NCI-H2107 treated with DMSO at 0.1 percent for 48 hours (cell line): ENCODE data around the gene ELOVL1.
A peak's percentile ranks its signal among the peaks of the same experiment; 100 is the strongest.
"Not testable (repeated sequence)": the region's sequence is repeated elsewhere in the genome, so short reads cannot be mapped to it uniquely, and the experiment has no call there.

ENCODE experiments used
- DNase-seq: peaks from one replicate; lab custom pipeline; 2025; ENCODE audit not compliant: unreplicated experiment; lab: John Stamatoyannopoulos, UW

The ELOVL1 gene

DNA sequence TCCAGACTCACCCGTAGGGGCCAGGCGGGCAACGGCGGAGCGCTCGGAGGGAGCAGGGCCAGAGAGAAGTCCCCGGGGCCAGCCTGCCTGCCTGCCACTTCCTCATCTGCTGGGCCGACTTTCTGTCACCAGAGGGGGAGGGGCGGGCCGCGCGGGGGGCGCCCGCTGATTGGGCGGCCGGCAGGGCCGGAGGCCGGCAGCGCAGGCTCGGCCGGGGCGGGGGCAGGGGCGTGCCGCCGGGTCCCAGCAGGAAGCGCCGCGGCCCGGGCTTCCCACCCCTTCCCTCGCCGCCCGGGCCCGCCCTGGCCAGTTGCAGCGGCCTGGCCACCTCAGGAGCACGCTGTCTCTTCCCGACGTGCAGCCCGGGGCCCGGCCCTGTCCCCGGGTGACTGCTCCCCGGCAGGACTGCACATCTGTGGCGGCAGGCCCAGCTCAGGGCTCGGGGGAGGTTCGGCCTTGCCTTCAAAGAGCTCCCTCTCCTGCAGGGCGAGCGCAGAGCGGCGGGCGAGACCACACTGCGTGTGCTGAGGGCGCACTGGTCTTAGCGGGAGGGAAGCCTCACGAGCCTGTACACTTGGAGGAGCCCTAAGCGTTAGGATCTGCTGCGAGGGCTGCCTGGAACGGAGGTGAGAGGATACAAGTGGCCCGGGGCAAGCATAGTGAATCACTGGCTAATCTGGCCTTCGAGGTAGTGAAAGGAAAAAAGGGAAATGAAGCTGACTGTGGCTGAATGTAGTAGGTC is at the start of gene ELOVL1:
ELOVL1 (minus strand) TSS at position 108 of the 742 bp plus-strand sequence. CDS start 2,402 bp downstream, outside the sequence.
- peak; percentile 68 for DNase-seq

DNA sequence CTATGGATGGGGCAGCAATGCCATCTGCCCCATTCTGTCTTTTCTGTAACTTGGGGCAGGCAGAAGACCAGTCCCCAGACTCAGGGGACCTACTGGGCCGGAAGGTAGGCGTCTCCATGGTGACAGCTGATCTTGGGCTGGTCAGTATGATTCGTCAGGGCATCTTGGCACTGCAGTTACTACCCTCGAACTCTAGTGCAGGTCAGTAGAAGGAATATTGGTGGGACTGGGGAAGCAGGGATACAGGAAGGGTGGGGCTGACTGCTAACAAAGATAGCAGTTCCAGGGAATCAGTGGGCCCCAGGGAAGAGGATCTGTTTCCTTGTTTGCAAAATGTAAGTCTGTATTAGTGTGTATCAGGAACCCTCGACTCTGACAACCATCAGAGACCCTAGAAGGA is 48.1 kb upstream of the ELOVL1 start:
- no peak for DNase-seq

DNA sequence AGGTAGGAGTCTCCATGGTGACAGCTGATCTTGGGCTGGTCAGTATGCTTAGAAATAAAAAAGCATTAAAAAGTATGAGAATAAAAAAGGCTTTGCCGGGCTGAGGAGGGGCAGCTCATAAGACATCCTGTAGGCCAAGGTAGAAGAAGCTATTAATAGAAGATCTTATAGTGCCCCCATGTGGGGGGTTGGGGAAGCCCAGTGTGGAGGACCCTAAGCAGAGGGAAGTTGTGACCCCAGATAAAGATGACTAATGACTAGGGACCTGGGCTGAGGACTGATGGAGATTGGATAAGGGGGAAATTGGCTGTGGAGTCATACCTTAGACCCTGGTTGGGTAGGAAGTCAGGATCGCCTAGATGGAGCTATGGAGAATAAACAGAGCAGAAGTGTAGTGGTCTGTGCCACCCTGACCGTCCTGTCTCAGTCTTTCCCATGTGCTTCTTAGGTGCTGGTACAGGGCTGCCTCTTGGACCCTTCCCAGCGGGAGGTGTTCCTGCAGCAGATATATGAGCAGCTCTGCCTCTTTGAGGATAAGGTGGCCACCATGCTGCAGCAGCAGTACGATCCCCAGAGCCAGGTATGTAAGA is 46.9 kb upstream of the ELOVL1 start:
- DNase-seq = peak; percentile 49

- DNase-seq = not testable (repeated sequence)
Measured at GRCh38 chr1:43413426-43413825, 45.6 kb upstream of the ELOVL1 start.

- no peak for DNase-seq
Measured at GRCh38 chr1:43410571-43410970, 42.8 kb upstream of the ELOVL1 start.

- DNase-seq = no peak
Measured at GRCh38 chr1:43405876-43406234, 38.0 kb upstream of the ELOVL1 start.

- DNase-seq = no peak
Measured at GRCh38 chr1:43405219-43405875, 37.5 kb upstream of the ELOVL1 start.

DNA sequence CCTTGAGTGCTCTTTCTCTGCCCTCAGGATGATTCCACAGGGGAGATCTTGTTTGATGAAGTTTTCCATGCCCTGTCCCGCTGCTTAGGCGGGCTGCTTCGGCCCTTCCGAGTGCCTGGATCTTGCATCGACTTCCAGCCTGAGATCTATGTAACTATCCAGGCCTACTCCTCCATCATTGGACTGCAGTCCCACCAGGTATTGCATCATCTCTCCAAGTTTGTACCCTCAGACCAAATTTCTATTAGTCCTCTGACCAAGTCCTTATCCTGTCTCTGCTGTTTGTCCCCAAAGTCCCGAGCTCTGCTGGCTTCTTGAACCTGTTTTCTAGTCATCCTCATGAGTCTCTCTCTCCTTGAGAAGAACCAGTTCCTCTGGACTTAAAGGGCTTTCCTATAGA is 36.5 kb upstream of the ELOVL1 start:
- DNase-seq = no peak

GRCh38 chr1:43402089-43402865 is 34.5 kb upstream of the ELOVL1 start:
- DNase-seq = no peak

DNA sequence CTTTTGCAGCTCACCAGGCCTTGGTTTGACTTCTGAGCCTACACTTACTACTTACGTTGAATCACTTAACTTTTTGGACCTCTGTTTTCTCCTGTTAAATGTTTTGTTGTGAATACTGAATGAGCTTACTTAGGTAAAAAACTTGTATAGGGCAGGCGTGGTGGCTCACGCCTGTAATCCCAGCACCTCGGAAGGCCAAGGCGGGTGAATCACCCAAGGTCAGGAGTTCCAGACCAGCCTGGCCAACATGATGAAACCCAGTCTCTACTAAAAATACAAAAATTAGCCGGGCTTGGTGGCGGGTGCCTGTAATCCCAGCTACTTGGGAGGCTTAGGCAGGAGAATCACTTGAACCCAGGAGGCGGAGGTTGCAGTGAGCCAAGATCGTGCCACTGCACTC is 32.6 kb upstream of the ELOVL1 start:
- not testable (repeated sequence) for DNase-seq

DNA sequence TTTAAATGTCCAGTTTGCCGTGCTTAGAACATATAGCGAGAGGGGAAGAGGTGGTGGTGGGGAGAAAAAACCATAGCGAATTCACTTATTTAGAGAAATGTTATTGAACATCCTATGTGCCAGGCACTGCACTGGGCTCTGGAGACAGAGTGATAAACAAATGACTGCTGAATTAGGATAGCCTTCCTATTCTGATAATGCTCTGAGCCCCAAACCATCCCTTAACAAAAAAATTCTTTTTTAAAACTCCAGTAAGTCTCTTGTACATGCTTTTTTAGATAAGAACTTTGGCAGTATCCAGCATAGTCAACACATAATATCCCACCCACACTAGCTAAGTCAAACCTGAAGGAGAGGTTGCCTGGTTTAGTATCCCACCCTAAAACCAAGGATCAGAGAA is 30.4 kb upstream of the ELOVL1 start:
- no peak for DNase-seq

DNA sequence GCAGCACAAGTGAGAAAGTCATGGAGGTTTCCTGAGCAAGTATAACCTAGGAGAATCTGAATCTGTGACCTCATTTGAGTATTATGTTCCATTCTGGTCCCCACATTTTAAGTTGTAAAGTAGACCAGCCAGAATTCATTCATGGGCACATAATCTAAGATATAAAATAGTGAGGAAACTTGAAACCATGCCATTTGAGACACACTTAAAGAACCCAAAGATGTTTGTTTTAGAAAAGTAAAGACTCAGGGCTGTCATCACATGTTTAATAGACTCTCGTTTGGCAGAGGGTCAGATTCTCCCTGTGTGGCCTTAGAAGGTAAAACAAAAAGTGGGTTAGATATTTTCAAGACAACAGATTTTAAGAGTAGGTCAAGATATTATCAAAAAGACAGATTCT is 28.2 kb upstream of the ELOVL1 start:
- no peak for DNase-seq

DNA sequence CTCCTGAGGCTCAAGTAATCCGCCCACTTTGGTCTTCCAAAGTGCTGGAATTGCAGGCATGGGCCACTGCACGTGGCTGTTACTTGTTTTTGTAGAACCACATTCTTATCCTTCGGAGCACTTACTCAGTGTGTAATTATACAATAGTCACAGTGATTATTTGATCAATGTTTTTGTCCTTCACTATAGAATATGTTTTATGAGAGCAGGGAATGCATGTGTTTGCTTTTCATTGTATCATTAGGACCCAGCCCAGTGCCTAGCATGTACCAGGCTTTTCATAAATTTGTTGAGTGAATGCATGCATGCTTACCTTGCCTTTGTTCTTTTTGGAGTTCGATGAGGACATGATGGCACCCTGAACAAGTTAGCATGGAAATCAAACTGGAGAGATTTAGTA is 27.7 kb upstream of the ELOVL1 start:
- no peak for DNase-seq

DNA sequence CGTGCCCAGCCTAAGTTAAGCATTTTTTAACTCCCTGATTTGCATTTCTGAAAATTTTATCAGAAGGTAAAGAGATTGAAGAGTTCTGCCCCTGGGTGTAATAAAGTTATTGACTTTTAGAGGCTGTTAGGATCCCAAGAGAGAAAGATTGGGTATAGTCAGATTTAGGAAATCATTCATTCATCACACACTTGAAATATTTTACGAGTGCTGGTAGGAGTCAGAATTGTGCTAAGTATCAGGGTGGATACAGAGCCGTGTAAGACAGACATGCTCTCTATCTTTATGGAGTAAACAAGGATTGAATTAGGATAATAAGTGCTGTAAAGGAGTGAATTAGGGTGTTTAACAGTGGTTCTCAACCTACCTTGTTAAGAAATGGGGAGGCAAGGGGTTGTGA is 24.9 kb upstream of the ELOVL1 start:
- DNase-seq = no peak

- DNase-seq = peak; percentile 91
Measured at GRCh38 chr1:43389326-43390313, 21.8 kb upstream of the ELOVL1 start, which contains the start of the genes MED8 and SZT2. Gene MED8, minus strand, starts transcription at chr1:43389800. Its CDS starts 36 bp downstream, at chr1:43389764. Gene SZT2, plus strand, starts transcription at chr1:43389899. Its CDS starts 70 bp downstream, at chr1:43389969.

DNA sequence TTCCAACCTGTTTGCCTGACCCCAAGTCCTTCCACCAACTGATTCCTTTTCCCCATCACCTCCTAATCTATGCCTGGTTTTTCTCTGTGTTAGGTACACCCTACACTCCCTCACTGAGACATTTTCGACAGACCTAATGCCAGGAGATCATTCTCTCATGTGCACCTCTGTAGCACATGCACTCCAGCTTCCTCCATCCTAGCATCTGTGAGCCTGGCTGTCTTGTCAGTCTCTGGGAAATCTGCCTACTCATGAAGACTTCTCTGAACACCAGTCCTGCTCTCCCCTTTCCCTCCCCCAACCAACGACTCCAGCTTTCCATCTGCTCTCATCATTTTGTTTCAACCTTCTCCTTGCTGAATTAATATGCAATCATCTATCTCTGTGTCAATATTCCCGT is 20.8 kb upstream of the ELOVL1 start:
- DNase-seq = no peak

- DNase-seq = no peak
Measured at GRCh38 chr1:43387976-43388599, 20.3 kb upstream of the ELOVL1 start.

GRCh38 chr1:43386676-43387075 is 18.9 kb upstream of the ELOVL1 start:
- no peak for DNase-seq

- DNase-seq = no peak
Measured at GRCh38 chr1:43383449-43383848, 15.6 kb upstream of the ELOVL1 start.
